ENCODE results near the gene TLX3. TPM values are rescaled to one million over a fixed set of nuclear protein-coding genes. Genes with fewer than 3 reads are reported as not detected.
"Not testable (repeated sequence)": the region's sequence is repeated elsewhere in the genome, so short reads cannot be mapped to it uniquely, and the experiment has no call there.

The TLX3 gene
- total RNA-seq, 1 donor from 2014 or later, result not detected

- DNase-seq (ENCODE audit: low read depth, low spot score), result no peak
Observed at GRCh38 chr5:171323806-171324632, 15.0 kb downstream of the TLX3 start.

GRCh38 chr5:171330021-171330420 is 21.0 kb downstream of the TLX3 start:
- DNase-seq (ENCODE audit: low read depth, low spot score), result no peak

GRCh38 chr5:171335616-171336015 is 26.6 kb downstream of the TLX3 start:
- DNase-seq (ENCODE audit: low read depth, low spot score), result no peak

GRCh38 chr5:171336521-171337209 is 27.6 kb downstream of the TLX3 start:
- peak; percentile 17 for DNase-seq (ENCODE audit: low read depth, low spot score)

- no peak for DNase-seq (ENCODE audit: low read depth, low spot score)
Observed at GRCh38 chr5:171337210-171337569, 28.1 kb downstream of the TLX3 start.

GRCh38 chr5:171340042-171340441 is 31.0 kb downstream of the TLX3 start:
- DNase-seq (ENCODE audit: low read depth, low spot score), result no peak

GRCh38 chr5:171340491-171340890 is 31.4 kb downstream of the TLX3 start:
- DNase-seq (ENCODE audit: low read depth, low spot score), result no peak

- DNase-seq (ENCODE audit: low read depth, low spot score), result peak; percentile 10
Observed at GRCh38 chr5:171342362-171343111, 33.5 kb downstream of the TLX3 start.

GRCh38 chr5:171344936-171345608 is 36.0 kb downstream of the TLX3 start:
- DNase-seq (ENCODE audit: low read depth, low spot score), result no peak

GRCh38 chr5:171351536-171352073 is 42.6 kb downstream of the TLX3 start:
- DNase-seq (ENCODE audit: low read depth, low spot score), result no peak

GRCh38 chr5:171355302-171355724 is 46.3 kb downstream of the TLX3 start:
- no peak for DNase-seq (ENCODE audit: low read depth, low spot score)

- DNase-seq (ENCODE audit: low read depth, low spot score), result no peak
Observed at GRCh38 chr5:171357843-171358242, 48.8 kb downstream of the TLX3 start.

- not testable (repeated sequence) for DNase-seq (ENCODE audit: low read depth, low spot score)
Observed at GRCh38 chr5:171361151-171361550, 52.1 kb downstream of the TLX3 start.

Other genes starting within 250 kb of the TLX3 start
- 1,356 and 1,666 TPM in 2 replicates for gene NPM1, start 78.6 kb downstream of the TLX3 start, total RNA-seq
- gene FGF18, start 110.4 kb downstream of the TLX3 start, total RNA-seq, result 0.07 TPM in 1 of 2 replicates, not detected in the other